ENCODE data around the gene CCDC116. TPM values are rescaled to one million over a fixed set of nuclear protein-coding genes. Genes with fewer than 3 reads are reported as not detected.

The CCDC116 gene
- total RNA-seq, 4 donors from 2014 or later = 0.27 to 15.7 TPM; not detected in 2

DNA sequence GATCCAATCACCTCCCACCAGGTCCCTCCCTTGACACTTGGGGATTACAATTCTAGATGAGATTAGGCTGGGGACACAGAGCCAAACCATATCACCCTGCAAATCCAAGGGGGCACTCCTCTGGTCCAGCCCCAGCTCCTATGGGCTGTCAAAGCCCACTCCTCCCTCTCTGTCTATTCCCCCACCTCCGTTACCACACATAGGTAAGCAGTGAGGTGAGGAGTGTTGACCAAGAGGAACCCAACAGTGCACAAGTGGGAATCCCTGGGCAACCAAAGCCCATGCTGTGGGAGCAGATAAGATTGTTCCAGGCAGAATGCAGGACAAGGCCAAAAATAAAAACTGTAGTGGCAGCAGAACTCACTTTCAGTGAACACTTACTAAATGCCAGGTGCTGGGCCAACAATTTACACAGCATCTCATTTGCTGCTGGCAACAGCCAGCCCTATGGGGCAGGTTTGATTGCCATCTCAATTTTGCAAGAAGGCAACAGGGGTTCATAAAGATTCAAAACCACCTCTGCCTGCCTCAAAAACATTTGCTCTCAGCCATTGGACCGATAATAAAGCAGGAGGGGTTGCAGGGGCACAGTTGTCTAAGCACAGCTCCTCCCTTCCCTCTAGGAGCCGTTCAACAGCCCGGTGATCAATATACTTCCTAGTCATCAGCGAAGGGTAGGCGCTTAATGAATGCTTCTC lies 18.4 kb downstream of the CCDC116 start:
- no peak overlapping the region for H3K27ac ChIP-seq
- WGBS, 2 donors (ENCODE audit: low coverage in 1 of 2) = 25% methylated on average over 6 of the region's 6 CpGs; no CpG with 5 or more reads in 1 of the 2 donors
- H3K36me3 ChIP-seq = no peaks in the 10 kb centered on the region
- H3K4me1 ChIP-seq = peaks cover 13 to 23% (median 15%) of the 10 kb centered on the region in 4 donors
- H3K4me3 ChIP-seq = peak overlapping the region in 2 of 4 donors; percentile 42 to 55
- intact Hi-C loops (cut with DNase I; ENCODE audit: low total_unique reads) (loop anchor here (5.0 kb wide), 1 partner anchor 956 kb away; no protein-coding TSS in a partner anchor), in situ Hi-C loops (cut with MboI; ENCODE audit: low pct_ligation_motif_present in 1 of 4, low pct_unique_long_range_greater_than_20kb in 1 of 4, low sequenced_read_pairs in 3 of 4) (loop anchor here in 1 of 4 donors (5.0 kb wide), 1 partner anchor 51 kb away; no protein-coding TSS in a partner anchor)
- TF ChIP-seq POLR2AphosphoS5 (IDR thresholded peaks at IDR 0.05) (no peak), EP300 (IDR thresholded peaks at IDR 0.05; ENCODE audit: low read depth) (no peak), POLR2A (IDR thresholded peaks at IDR 0.05) (no peak)
- TF ChIP-seq, protein P1, sequence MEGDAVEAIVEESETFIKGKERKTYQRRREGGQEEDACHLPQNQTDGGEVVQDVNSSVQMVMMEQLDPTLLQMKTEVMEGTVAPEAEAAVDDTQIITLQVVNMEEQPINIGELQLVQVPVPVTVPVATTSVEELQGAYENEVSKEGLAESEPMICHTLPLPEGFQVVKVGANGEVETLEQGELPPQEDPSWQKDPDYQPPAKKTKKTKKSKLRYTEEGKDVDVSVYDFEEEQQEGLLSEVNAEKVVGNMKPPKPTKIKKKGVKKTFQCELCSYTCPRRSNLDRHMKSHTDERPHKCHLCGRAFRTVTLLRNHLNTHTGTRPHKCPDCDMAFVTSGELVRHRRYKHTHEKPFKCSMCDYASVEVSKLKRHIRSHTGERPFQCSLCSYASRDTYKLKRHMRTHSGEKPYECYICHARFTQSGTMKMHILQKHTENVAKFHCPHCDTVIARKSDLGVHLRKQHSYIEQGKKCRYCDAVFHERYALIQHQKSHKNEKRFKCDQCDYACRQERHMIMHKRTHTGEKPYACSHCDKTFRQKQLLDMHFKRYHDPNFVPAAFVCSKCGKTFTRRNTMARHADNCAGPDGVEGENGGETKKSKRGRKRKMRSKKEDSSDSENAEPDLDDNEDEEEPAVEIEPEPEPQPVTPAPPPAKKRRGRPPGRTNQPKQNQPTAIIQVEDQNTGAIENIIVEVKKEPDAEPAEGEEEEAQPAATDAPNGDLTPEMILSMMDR (IDR thresholded peaks at IDR 0.05) = no peak
- no peak for DNase-seq
- no peaks in the 10 kb centered on the region for H3K27me3 ChIP-seq
- no peaks in the 10 kb centered on the region for H3K9me3 ChIP-seq

DNA sequence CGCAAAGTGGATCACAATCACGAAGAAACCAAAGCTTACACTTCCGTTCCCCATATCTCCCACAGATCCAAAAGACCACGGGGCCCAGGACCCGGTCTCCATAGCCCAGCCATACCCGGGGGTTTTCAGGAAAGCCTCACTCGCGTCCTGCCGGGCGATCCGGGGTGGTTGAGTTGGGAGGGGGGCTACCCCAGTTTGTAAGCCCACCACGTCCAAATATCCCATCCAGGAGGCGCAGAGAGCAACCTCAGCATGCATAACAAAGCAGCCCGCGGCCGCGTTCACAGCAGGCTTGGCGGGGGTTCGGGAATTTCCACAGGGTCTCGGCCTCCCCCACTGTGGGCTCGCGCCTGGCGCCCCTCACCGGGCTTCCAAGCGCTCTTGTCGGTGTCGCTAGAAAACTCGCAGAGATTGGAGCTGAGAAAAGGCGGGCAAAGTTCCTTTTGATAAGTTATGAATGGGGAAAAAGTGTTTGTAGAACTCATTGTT lies 19.0 kb downstream of the CCDC116 start:
- Histone ChIP-seq H3K4me3 (peak overlapping the region; percentile 23 to 55 (median 42)), H3K27ac (peak overlapping the region in 2 of 4 donors; percentile 43 to 56), H3K4me1 (peaks cover 13 to 21% (median 15%) of the 10 kb centered on the region in 4 donors), H3K9me3 (no peaks in the 10 kb centered on the region), H3K36me3 (no peaks in the 10 kb centered on the region), H3K27me3 (peaks cover under 1% of the 10 kb centered on the region)
- 0% methylated on average over 29 of the region's 29 CpGs; no CpG with 5 or more reads in 1 of the 2 donors for WGBS, 2 donors (ENCODE audit: low coverage in 1 of 2)
- TF ChIP-seq POLR2AphosphoS5 (IDR thresholded peaks at IDR 0.05) (no peak), EP300 (IDR thresholded peaks at IDR 0.05; ENCODE audit: low read depth) (no peak), POLR2A (IDR thresholded peaks at IDR 0.05) (no peak)
- TF ChIP-seq, protein P1 (IDR thresholded peaks at IDR 0.05) = no peak
- intact Hi-C loops (cut with DNase I; ENCODE audit: low total_unique reads) (loop anchor here (5.0 kb wide), 1 partner anchor 956 kb away; no protein-coding TSS in a partner anchor), in situ Hi-C loops (cut with MboI; ENCODE audit: low pct_ligation_motif_present in 1 of 4, low pct_unique_long_range_greater_than_20kb in 1 of 4, low sequenced_read_pairs in 3 of 4) (loop anchor here in 1 of 4 donors (5.0 kb wide), 1 partner anchor 51 kb away; no protein-coding TSS in a partner anchor)
- no peak for DNase-seq

GRCh38 chr22:21652010-21652546 lies 19.5 kb downstream of the CCDC116 start:
- 1% methylated on average over 29 of the region's 44 CpGs; no CpG with 5 or more reads in 1 of the 2 donors for WGBS, 2 donors (ENCODE audit: low coverage in 1 of 2)
- H3K36me3 ChIP-seq = no peaks in the 10 kb centered on the region
- no peaks in the 10 kb centered on the region for H3K9me3 ChIP-seq
- peak; percentile 86 for DNase-seq
- in situ Hi-C loops (cut with MboI; ENCODE audit: low pct_ligation_motif_present in 1 of 4, low pct_unique_long_range_greater_than_20kb in 1 of 4, low sequenced_read_pairs in 3 of 4) = loop anchor here in 1 of 4 donors (5.0 kb wide), 1 partner anchor 50 kb away; no protein-coding TSS in a partner anchor
- H3K4me1 ChIP-seq = peaks cover 13 to 23% (median 16%) of the 10 kb centered on the region in 4 donors
- intact Hi-C loops (cut with DNase I; ENCODE audit: low total_unique reads) = loop anchor here (5.0 kb wide), 1 partner anchor 955 kb away; no protein-coding TSS in a partner anchor
- peak overlapping the region; percentile 32 to 55 (median 42) for H3K4me3 ChIP-seq
- H3K27ac ChIP-seq = peak overlapping the region; percentile 8 to 56 (median 34)
- H3K27me3 ChIP-seq = peaks cover 3% of the 10 kb centered on the region
- TF ChIP-seq POLR2A (IDR thresholded peaks at IDR 0.05) (no peak), EP300 (IDR thresholded peaks at IDR 0.05; ENCODE audit: low read depth) (no peak), POLR2AphosphoS5 (IDR thresholded peaks at IDR 0.05) (no peak)
- TF ChIP-seq, protein P1 (IDR thresholded peaks at IDR 0.05) = no peak
